ENCODE measurements around the gene CCNK. TPM values are rescaled to one million over a fixed set of nuclear protein-coding genes. Genes with fewer than 3 reads are reported as not detected.

The CCNK gene
- polyA plus RNA-seq, 2 of the 4 experiments (the other 2 are of a cell fraction), result 22.7 to 46.6 TPM

DNA sequence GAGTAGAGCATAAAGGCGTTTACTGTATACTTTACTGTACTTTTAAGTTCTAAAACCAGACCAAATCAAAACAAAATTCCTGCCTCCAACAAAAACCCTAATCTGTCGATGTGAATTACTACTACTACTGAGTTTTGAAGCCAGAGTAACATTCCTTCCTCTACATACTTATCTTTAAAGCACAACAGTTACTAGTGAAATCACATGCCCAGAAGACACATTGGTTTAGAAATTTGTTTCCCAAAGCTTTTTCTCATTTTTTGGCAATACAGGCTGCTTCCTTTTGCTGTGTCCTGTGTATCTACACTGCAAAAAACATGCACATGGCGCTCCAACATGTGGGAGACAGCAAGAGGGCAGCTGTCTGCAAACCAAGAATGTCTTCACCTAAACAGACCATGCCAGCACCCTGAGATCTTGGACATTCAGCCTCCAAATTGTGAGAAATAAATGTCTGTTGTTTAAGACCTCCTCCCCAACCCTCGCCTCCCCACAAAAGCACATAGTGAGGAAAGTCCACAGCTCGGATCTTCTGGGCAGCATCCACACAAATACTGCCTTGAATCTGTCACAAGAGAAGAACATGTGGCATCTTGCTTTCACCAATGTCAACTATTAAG lies 21.6 kb upstream of the CCNK start:
- H3K4me3 ChIP-seq, result no peak overlapping the region
- H3K4me2 ChIP-seq, result no peak overlapping the region
- H3K9me3 ChIP-seq, result no peaks in the 10 kb centered on the region
- FAIRE-seq, result no peak
- H3K4me1 ChIP-seq, result no peaks in the 10 kb centered on the region
- TF ChIP-seq, protein P1, sequence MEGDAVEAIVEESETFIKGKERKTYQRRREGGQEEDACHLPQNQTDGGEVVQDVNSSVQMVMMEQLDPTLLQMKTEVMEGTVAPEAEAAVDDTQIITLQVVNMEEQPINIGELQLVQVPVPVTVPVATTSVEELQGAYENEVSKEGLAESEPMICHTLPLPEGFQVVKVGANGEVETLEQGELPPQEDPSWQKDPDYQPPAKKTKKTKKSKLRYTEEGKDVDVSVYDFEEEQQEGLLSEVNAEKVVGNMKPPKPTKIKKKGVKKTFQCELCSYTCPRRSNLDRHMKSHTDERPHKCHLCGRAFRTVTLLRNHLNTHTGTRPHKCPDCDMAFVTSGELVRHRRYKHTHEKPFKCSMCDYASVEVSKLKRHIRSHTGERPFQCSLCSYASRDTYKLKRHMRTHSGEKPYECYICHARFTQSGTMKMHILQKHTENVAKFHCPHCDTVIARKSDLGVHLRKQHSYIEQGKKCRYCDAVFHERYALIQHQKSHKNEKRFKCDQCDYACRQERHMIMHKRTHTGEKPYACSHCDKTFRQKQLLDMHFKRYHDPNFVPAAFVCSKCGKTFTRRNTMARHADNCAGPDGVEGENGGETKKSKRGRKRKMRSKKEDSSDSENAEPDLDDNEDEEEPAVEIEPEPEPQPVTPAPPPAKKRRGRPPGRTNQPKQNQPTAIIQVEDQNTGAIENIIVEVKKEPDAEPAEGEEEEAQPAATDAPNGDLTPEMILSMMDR (IDR thresholded peaks at IDR 0.05), result no peak
- TF ChIP-seq MYC (IDR thresholded peaks at IDR 0.05; ENCODE audit: borderline replicate concordance, low read length) (no peak), CHD2 (IDR thresholded peaks at IDR 0.05; ENCODE audit: low read length, partially characterized antibody) (no peak), RNF2 (IDR thresholded peaks at IDR 0.05; ENCODE audit: borderline replicate concordance, low read depth) (no peak), ZSCAN20 (CRISPR knock-in tag; IDR thresholded peaks at IDR 0.05) (no peak), FOSB (CRISPR knock-in tag; IDR thresholded peaks at IDR 0.05) (no peak), RARB (CRISPR knock-in tag; IDR thresholded peaks at IDR 0.05) (no peak)
- H3K27ac ChIP-seq, result no peak overlapping the region
- ChIA-PET POLR2A (interaction anchor here (1.0 kb wide), 1 partner anchor 22 kb away, joined by 5 read pairs; the partner anchor contains the start of genes CCNK and SETD3), CTCF (interaction anchor here (1.9 kb wide), 1 partner anchor 9 kb away, joined by 6 read pairs; no protein-coding TSS in a partner anchor)
- ATAC-seq, result no peak
- WGBS (ENCODE audit: missing lambda C conversion rate), result 90% methylated on average over 5 of the region's 5 CpGs
- no peak for DNase-seq (ENCODE audit: low read depth in 1 of 2, low spot score in 1 of 2)

DNA sequence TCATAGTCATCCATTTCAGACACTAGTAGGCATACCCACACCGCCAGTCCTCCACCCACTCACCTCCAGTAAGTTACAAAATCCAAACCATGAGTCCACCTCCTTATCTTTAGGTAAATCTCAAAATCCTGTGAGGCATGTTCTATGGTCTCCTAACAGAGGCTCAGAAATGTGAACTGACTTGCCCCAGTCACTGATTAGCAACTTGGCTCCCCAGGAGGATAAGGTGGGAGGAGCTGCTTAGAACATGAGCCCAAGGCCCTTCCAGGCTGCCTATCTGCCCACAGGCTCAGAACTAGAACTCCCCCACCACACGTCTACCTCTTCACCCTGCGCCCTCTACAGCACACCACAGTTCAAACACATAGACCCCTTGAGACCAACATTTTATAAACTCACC lies 20.4 kb upstream of the CCNK start:
- TF ChIP-seq TP53 (CRISPR knock-in tag; IDR thresholded peaks at IDR 0.05) (no peak), RAD21 (conservative IDR thresholded peaks at IDR 0.05 in 1 of 2, IDR thresholded peaks at IDR 0.05 in 1 of 2) (no peak), MYC (IDR thresholded peaks at IDR 0.05; ENCODE audit: borderline replicate concordance, low read length) (no peak), ZFP36 (IDR thresholded peaks at IDR 0.05; ENCODE audit: borderline replicate concordance, partially characterized antibody) (no peak), FOSL2 (IDR thresholded peaks at IDR 0.05) (no peak), FOSL2 (CRISPR knock-in tag; IDR thresholded peaks at IDR 0.05) (no peak), HOXB13 (CRISPR knock-in tag; IDR thresholded peaks at IDR 0.05; ENCODE audit: low read depth) (no peak), SMC3 (IDR thresholded peaks at IDR 0.05) (no peak), ESRRA (IDR thresholded peaks at IDR 0.05; ENCODE audit: borderline replicate concordance, low read length) (no peak)
- TF ChIP-seq, protein P2, sequence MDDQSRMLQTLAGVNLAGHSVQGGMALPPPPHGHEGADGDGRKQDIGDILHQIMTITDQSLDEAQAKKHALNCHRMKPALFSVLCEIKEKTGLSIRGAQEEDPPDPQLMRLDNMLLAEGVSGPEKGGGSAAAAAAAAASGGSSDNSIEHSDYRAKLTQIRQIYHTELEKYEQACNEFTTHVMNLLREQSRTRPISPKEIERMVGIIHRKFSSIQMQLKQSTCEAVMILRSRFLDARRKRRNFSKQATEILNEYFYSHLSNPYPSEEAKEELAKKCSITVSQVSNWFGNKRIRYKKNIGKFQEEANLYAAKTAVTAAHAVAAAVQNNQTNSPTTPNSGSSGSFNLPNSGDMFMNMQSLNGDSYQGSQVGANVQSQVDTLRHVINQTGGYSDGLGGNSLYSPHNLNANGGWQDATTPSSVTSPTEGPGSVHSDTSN (IDR thresholded peaks at IDR 0.05), result no peak
- TF ChIP-seq, protein P3, sequence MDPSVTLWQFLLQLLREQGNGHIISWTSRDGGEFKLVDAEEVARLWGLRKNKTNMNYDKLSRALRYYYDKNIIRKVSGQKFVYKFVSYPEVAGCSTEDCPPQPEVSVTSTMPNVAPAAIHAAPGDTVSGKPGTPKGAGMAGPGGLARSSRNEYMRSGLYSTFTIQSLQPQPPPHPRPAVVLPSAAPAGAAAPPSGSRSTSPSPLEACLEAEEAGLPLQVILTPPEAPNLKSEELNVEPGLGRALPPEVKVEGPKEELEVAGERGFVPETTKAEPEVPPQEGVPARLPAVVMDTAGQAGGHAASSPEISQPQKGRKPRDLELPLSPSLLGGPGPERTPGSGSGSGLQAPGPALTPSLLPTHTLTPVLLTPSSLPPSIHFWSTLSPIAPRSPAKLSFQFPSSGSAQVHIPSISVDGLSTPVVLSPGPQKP (IDR thresholded peaks at IDR 0.05; ENCODE audit: low read depth, low read length), result no peak
- TF ChIP-seq, protein P4, sequence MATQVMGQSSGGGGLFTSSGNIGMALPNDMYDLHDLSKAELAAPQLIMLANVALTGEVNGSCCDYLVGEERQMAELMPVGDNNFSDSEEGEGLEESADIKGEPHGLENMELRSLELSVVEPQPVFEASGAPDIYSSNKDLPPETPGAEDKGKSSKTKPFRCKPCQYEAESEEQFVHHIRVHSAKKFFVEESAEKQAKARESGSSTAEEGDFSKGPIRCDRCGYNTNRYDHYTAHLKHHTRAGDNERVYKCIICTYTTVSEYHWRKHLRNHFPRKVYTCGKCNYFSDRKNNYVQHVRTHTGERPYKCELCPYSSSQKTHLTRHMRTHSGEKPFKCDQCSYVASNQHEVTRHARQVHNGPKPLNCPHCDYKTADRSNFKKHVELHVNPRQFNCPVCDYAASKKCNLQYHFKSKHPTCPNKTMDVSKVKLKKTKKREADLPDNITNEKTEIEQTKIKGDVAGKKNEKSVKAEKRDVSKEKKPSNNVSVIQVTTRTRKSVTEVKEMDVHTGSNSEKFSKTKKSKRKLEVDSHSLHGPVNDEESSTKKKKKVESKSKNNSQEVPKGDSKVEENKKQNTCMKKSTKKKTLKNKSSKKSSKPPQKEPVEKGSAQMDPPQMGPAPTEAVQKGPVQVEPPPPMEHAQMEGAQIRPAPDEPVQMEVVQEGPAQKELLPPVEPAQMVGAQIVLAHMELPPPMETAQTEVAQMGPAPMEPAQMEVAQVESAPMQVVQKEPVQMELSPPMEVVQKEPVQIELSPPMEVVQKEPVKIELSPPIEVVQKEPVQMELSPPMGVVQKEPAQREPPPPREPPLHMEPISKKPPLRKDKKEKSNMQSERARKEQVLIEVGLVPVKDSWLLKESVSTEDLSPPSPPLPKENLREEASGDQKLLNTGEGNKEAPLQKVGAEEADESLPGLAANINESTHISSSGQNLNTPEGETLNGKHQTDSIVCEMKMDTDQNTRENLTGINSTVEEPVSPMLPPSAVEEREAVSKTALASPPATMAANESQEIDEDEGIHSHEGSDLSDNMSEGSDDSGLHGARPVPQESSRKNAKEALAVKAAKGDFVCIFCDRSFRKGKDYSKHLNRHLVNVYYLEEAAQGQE (IDR thresholded peaks at IDR 0.05), result no peak
- no peak overlapping the region for H3K4me3 ChIP-seq
- no peaks in the 10 kb centered on the region for H3K9me3 ChIP-seq
- FAIRE-seq, result no peak
- H3K4me2 ChIP-seq, result no peak overlapping the region
- H3K4me1 ChIP-seq, result no peaks in the 10 kb centered on the region
- POLR2A ChIA-PET, result interaction anchor here (1.0 kb wide), 1 partner anchor 20 kb away, joined by 5 read pairs; the partner anchor contains the start of genes CCNK and SETD3
- no peak for ATAC-seq
- H3K27ac ChIP-seq, result no peak overlapping the region
- no peak for DNase-seq (ENCODE audit: low read depth in 1 of 2, low spot score in 1 of 2)
- CTCF ChIA-PET, result interaction anchor here (0.6 to 1.9 kb wide), 5 partner anchors 10 to 67 kb away, joined by 3 to 6 read pairs (median 3); no protein-coding TSS in a partner anchor
- 92% methylated on average over 3 of the region's 3 CpGs for WGBS (ENCODE audit: missing lambda C conversion rate)
